GM12878 (cell line): ENCODE measurements around the gene SRGAP1. TPM values are rescaled to one million over a fixed set of nuclear protein-coding genes. Genes with fewer than 3 reads are reported as not detected.
"Not testable (repeated sequence)": the region's sequence is repeated elsewhere in the genome, so short reads cannot be mapped to it uniquely, and the experiment has no call there.

Source experiments
- ATAC-seq: fragments of 200-7000 bp; cut with Tn5 transposase; 3 replicates; pipeline ENCODE4 v1.9.1; 2020; ENCODE audit warnings: mild to moderate bottlenecking, moderate library complexity
- BruUV-seq: library from RNA; stranded (reverse); fragments of 400-500 nt; replicated peaks from 2 replicates; lab custom pipeline; 2021; lab: Mats Ljungman, UMichigan
- CTCF ChIA-PET: fragments of 300-600 bp; sonication (Branson Sonifier 250); formaldehyde crosslinking; extraction: SDS; loops from one replicate; lab custom pipeline; 2021; ENCODE audit warnings: inconsistent platforms; lab: Yijun Ruan, JAX
- POLR2A ChIA-PET: fragments of 350-600 bp; formaldehyde crosslinking; extraction: SDS; loops from one replicate; lab custom pipeline; 2021; ENCODE audit warnings: inconsistent platforms; lab: Charles Lee
- RAD21 ChIA-PET: fragments of 300-600 bp; sonication (Branson Sonifier 250); formaldehyde crosslinking; loops from one replicate; lab custom pipeline; 2023; ENCODE audit warnings: antibody characterized with exemption; ENCODE audit not compliant: unreplicated experiment; lab: Charles Lee
- SMC1A ChIA-PET: fragments of 300-600 bp; sonication (Branson Sonifier 250); formaldehyde crosslinking; loops from one replicate; lab custom pipeline; 2023; ENCODE audit not compliant: unreplicated experiment, uncharacterized antibody; lab: Charles Lee
- DNase-seq: peaks from one replicate; pipeline ENCODE4 v3.0.0-alpha.2; 2011; ENCODE audit warnings: low read depth, low spot score
- FAIRE-seq: peaks from 3 replicates; lab custom pipeline; 2011; peaks lifted over from hg19 to GRCh38; lab: Jason Lieb, UNC
- H2AFZ ChIP-seq: 2 replicates; pipeline ENCODE4 v1.6.0; 2011; ENCODE audit warnings: low read depth, low read length, control low read depth; ENCODE audit not compliant: control insufficient read depth
- H3K27ac ChIP-seq: 2 replicates; pipeline ENCODE4 v1.5.1; 2011; ENCODE audit warnings: control low read depth; ENCODE audit not compliant: control insufficient read depth, insufficient read depth
- H3K27me3 ChIP-seq, 2 experiments: replicated peaks in 1 of 2; 2 replicates each; pipeline versions ENCODE4 v1.6.0 to v1.6.1; 2011; ENCODE audit warnings: low read length in 1 of 2; ENCODE audit not compliant: control insufficient read depth in 2 of 2, insufficient read depth in 2 of 2
- H3K36me3 ChIP-seq, 2 experiments: 2 replicates each; pipeline ENCODE4 v1.5.1; 2011; ENCODE audit warnings: low read length in 1 of 2; ENCODE audit not compliant: control insufficient read depth in 2 of 2, insufficient read depth in 2 of 2
- H3K4me1 ChIP-seq: 2 replicates; pipeline ENCODE4 v1.6.1; 2011; ENCODE audit warnings: mild to moderate bottlenecking, low read length, moderate library complexity, mixed read lengths; ENCODE audit not compliant: control insufficient read depth, insufficient read depth
- H3K4me2 ChIP-seq: 2 replicates; pipeline ENCODE4 v1.6.0; 2011; ENCODE audit warnings: control low read depth; ENCODE audit not compliant: control insufficient read depth, insufficient read depth
- H3K4me3 ChIP-seq: fragments of 200-600 bp; sonication (generic); 2 replicates; pipeline ENCODE4 v1.5.1; 2016
- H3K79me2 ChIP-seq: 2 replicates; pipeline ENCODE4 v1.6.0; 2011; ENCODE audit warnings: low read length; ENCODE audit not compliant: control insufficient read depth, insufficient read depth
- H3K9ac ChIP-seq: 2 replicates; pipeline ENCODE4 v1.8.0; 2011; ENCODE audit warnings: low read length, control low read depth, mixed read lengths; ENCODE audit not compliant: control insufficient read depth, insufficient read depth
- H3K9me3 ChIP-seq: replicated peaks from 3 replicates; pipeline ENCODE4 v1.5.1; 2011; ENCODE audit warnings: mild to moderate bottlenecking, low read length; ENCODE audit not compliant: control insufficient read depth, insufficient read depth
- H4K20me1 ChIP-seq: 2 replicates; pipeline ENCODE4 v1.6.0; 2011; ENCODE audit not compliant: control insufficient read depth, insufficient read depth
- ELK1 ChIP-seq: IDR thresholded peaks from 2 replicates; pipeline ENCODE4 v1.6.1; 2012; ENCODE audit warnings: low read depth, low read length, improper control_type of control experiment
- MXI1 ChIP-seq: fragments of 150-350 bp; IDR thresholded peaks from 2 replicates; pipeline ENCODE4 v1.6.1; 2011; ENCODE audit warnings: low read depth, mild to moderate bottlenecking, inconsistent platforms, low read length, improper control_type of control experiment
- MYB ChIP-seq: fragments of 150-350 bp; IDR thresholded peaks from 2 replicates; pipeline ENCODE4 v1.6.1; 2014; ENCODE audit warnings: mild to moderate bottlenecking, low read depth, low read length, borderline replicate concordance
- PKNOX1 ChIP-seq: fragments of 450-650 bp; IDR thresholded peaks from 2 replicates; pipeline ENCODE4 v1.6.1; 2016; ENCODE audit warnings: mild to moderate bottlenecking
- RAD51 ChIP-seq: fragments of 450-650 bp; IDR thresholded peaks from 2 replicates; pipeline ENCODE4 v1.6.1; 2016; ENCODE audit warnings: moderate library complexity, mild to moderate bottlenecking, inconsistent platforms
- SIX5 ChIP-seq: IDR thresholded peaks from 2 replicates; pipeline ENCODE4 v1.6.1; 2011; ENCODE audit warnings: mild to moderate bottlenecking, low read depth, low read length, moderate library complexity; ENCODE audit not compliant: severe bottlenecking
- TBL1XR1 ChIP-seq: IDR thresholded peaks from 2 replicates; pipeline ENCODE4 v1.6.1; 2012; ENCODE audit warnings: low read depth, low read length, improper control_type of control experiment
- ZNF207 ChIP-seq: fragments of 450-650 bp; IDR thresholded peaks from 2 replicates; pipeline ENCODE4 v1.6.1; 2014; ENCODE audit warnings: antibody characterized with exemption, mild to moderate bottlenecking, borderline replicate concordance
- ZNF24 ChIP-seq: fragments of 450-650 bp; IDR thresholded peaks from 2 replicates; pipeline ENCODE4 v1.6.1; 2017; ENCODE audit warnings: antibody characterized with exemption, mild to moderate bottlenecking
- WGBS: methylation state at CpG from one replicate; pipeline ENCODE4 v1.1.6; 2016; ENCODE audit warnings: low lambda C conversion rate; ENCODE audit not compliant: insufficient replicate concordance, insufficient coverage; ENCODE audit errors: missing lambda C conversion rate; 5-methylcytosine and 5-hydroxymethylcytosine counted together
- in situ Hi-C: fragments of 300-500 bp; cut with MboI; formaldehyde crosslinking; loops from 9 replicates; pipeline ENCODE4 v1.14.3; 2018; ENCODE audit warnings: mixed read lengths
- intact Hi-C: fragments of 100-400 bp; cut with micrococcal nuclease; formaldehyde crosslinking; loops from one replicate; pipeline ENCODE4 v1.14.2; 2022; ENCODE audit not compliant: unreplicated experiment
- polyA plus RNA-seq, 11 experiments: library from polyadenylated mRNA; depleted of rRNA in 4 of 11; unstranded in 6 of 11; stranded (reverse) in 5 of 11; fragments of >200 nt; fragmentation: Nextera tagmentation in 4 of 11; fragmentation: Illumina TruSeq in 1 of 11; extraction: Ambion mirVana in 4 of 11; extraction: Trizol in 1 of 11; gene quantifications; 1 replicate in 1 of 11; 2 replicates in 10 of 11; pipeline versions ENCODE4 v1.2.1 to v1.2.3, GENCODE V29; 2011 to 2016; ENCODE audit warnings: inconsistent platforms in 2 of 11, missing spikeins in 2 of 11, low read depth in 1 of 11
- total RNA-seq, 4 experiments: library from RNA; depleted of rRNA in 3 of 4; stranded (reverse); fragments of >200 nt in 3 of 4; fragmentation: Illumina TruSeq in 1 of 4; extraction: Trizol in 1 of 4; gene quantifications; 2 replicates each; pipeline versions ENCODE4 v1.2.1 to v1.2.3, GENCODE V29; 2013 to 2021

The SRGAP1 gene
- total and polyA plus RNA-seq, 10 of the 15 experiments (the other 5 are each of a cell fraction or from before 2014, with no cell fraction given), result 0.16 to 0.85 (median 0.46) TPM

- intact Hi-C loops, result no loop called here
- POLR2A ChIA-PET, result no interaction called here
- no peaks in the 10 kb centered on the region for H3K27me3 ChIP-seq
- TF ChIP-seq RAD51, result no peak
- TF ChIP-seq SIX5, result no peak
- no peak for TF ChIP-seq MXI1
- no peak for TF ChIP-seq ELK1
- no peak for TF ChIP-seq TBL1XR1
- no peak for TF ChIP-seq PKNOX1
- TF ChIP-seq MYB, result no peak
- no peak for TF ChIP-seq ZNF207
- TF ChIP-seq ZNF24, result no peak
- no peak overlapping the region for H2AFZ ChIP-seq
- H3K4me2 ChIP-seq, result no peak overlapping the region
- RAD21 ChIA-PET, result no interaction called here
- SMC1A ChIA-PET, result no interaction called here
- no peaks in the 10 kb centered on the region for H4K20me1 ChIP-seq
- FAIRE-seq (no peak), DNase-seq (no peak), ATAC-seq (no peak)
- H3K27ac ChIP-seq, result no peak overlapping the region
- no TSS peak for BruUV-seq
- H3K9ac ChIP-seq, result no peak overlapping the region
- no peaks in the 10 kb centered on the region for H3K36me3 ChIP-seq
- in situ Hi-C loops, result no loop called here
- 3% methylated on average over 2 of the region's 2 CpGs for WGBS
- CTCF ChIA-PET, result no interaction called here
- no peaks in the 10 kb centered on the region for H3K4me1 ChIP-seq
- no peaks in the 10 kb centered on the region for H3K9me3 ChIP-seq
- H3K79me2 ChIP-seq, result no peaks in the 10 kb centered on the region
- H3K4me3 ChIP-seq, result no peak overlapping the region
Measured at GRCh38 chr12:64160711-64161060, 316.2 kb downstream of the SRGAP1 start.

- H3K4me1 ChIP-seq, CTCF ChIA-PET, H3K36me3 ChIP-seq, FAIRE-seq, H3K4me2 ChIP-seq, BruUV-seq, H2AFZ ChIP-seq, SMC1A ChIA-PET, H4K20me1 ChIP-seq, intact Hi-C loops, in situ Hi-C loops, H3K27ac ChIP-seq, H3K4me3 ChIP-seq, RAD21 ChIA-PET, DNase-seq, H3K79me2 ChIP-seq, H3K27me3 ChIP-seq, H3K9ac ChIP-seq, ATAC-seq, H3K9me3 ChIP-seq, POLR2A ChIA-PET: not testable (repeated sequence)
- WGBS, result 43% methylated on average over 3 of the region's 3 CpGs
Measured at GRCh38 chr12:64166606-64167005, 322.1 kb downstream of the SRGAP1 start.

- CTCF ChIA-PET, ATAC-seq, H4K20me1 ChIP-seq, intact Hi-C loops, H3K9ac ChIP-seq, H3K79me2 ChIP-seq, H3K4me2 ChIP-seq, RAD21 ChIA-PET, H3K9me3 ChIP-seq, DNase-seq, BruUV-seq, H3K36me3 ChIP-seq, H3K4me1 ChIP-seq, H3K27ac ChIP-seq, H3K4me3 ChIP-seq, POLR2A ChIA-PET, FAIRE-seq, H2AFZ ChIP-seq, H3K27me3 ChIP-seq, in situ Hi-C loops: not testable (repeated sequence)
- whole genome bisulfite sequencing, result 0% methylated on average over 1 of the region's 1 CpG
- SMC1A ChIA-PET, result interaction anchor here (1.2 kb wide), 1 partner anchor 15 kb away, joined by 3 read pairs; no protein-coding TSS in a partner anchor
Measured at GRCh38 chr12:64167041-64167440, 322.5 kb downstream of the SRGAP1 start.
